Stimulated activated CD8-positive, alpha-beta memory T cell treated with anti-CD3 and anti-CD28 coated beads, Interleukin-4, amount 100 ng/mL, for 4 hours (primary cell): ENCODE results near the gene DHRS7C.

Source experiments
- DNase-seq, 2 donors: peaks; one replicate each; pipeline ENCODE4 v3.0.0-alpha.2; 2020; ENCODE audit warnings: low read depth in 2 of 2, low spot score in 1 of 2

The DHRS7C gene

DNA sequence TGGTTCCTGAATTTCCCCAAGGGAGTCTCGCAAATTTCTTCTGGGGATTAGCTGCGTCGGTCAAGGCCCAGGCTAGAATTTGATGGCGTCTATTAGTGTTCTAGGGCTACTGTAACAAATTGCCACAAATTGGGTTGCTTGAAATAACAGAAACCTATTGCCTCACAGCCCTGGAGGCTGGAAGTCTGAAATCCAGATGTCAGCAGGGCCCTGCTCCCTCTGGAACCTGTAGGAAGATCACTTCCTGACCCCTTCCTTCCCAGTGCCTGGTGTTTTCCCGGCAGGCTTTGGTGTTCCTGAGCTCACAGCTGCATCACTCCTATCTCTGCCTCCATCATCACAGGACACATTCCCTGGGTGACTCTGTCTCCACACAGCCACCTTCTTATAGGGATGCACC is 24.4 kb downstream of the DHRS7C start:
- no peak for DNase-seq

DNA sequence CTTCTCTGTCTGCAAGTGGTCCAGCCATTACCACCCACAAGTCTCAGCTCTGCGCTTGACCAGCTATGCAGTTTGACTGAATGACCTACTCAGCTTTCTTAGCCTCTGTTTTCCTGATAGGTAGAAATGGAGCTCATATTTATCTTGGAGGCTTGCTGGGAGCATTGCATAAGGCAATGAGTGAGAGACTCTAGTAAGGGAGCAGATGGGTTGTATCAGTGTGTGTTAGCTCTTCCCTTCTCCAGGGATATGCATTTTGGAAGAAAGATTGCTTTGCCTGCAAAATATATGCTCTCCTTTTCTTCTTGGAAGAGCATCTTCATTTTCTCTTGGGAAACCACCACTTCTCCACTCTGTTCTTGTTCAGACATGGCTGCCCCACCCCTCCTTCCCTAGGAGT is 26.1 kb downstream of the DHRS7C start:
- no peak for DNase-seq

DNA sequence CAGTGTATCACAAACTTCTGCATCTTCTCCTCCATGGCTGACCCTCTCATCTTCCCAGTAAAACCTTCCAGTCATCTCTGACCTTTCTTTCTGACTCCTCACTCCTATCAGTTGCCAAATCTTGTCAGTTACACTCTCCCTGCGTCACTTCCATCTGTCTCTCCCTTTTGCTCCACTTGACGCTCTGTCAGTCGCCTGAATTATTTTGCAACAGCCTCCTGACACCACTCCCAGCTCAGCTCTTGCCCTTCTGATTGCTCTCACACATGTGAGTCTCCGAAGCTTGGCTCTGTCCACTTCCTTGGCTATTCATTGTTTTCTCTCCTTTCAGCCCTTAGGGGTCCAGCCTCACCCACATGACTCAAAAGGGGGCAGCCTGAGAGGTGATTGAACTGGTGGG is 27.7 kb downstream of the DHRS7C start:
- no peak for DNase-seq

DNA sequence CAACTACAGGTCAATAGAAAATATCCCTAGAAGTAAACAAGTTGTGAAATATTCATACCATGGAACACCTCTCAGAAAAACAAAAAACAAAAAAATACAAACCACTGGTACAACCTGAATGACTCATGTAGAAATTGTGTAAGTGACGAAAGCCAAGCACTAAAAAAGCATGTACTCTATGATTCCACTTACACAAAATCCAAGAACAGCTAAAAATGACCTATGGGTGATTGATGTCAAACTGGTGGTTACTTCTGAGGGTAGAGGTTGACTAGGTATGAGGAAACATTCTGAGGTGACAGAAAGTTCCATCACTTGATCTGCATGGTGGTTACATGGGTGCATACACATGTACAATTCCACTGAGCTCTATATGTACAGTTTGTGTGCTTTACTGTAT is 31.1 kb downstream of the DHRS7C start:
- DNase-seq, result no peak

DNA sequence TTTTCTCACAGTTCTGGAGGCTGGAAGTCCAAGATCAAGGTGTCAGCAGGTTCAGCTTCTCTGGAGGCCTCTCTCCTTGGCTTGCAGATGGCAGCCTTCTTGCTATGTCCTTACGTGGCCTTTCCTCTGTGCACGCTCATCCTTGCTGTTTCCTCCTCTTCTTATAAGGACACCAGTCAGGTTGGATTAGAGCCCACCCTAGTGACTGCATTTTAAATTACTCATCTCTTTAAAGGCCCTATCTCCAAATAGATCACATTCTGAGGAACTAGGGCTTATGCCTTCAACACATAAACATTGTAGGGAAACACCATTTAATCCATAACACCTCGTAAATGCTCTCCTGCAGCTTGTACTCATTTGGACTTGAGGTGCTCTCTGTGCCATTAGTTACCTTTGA is 36.3 kb downstream of the DHRS7C start:
- no peak for DNase-seq

DNA sequence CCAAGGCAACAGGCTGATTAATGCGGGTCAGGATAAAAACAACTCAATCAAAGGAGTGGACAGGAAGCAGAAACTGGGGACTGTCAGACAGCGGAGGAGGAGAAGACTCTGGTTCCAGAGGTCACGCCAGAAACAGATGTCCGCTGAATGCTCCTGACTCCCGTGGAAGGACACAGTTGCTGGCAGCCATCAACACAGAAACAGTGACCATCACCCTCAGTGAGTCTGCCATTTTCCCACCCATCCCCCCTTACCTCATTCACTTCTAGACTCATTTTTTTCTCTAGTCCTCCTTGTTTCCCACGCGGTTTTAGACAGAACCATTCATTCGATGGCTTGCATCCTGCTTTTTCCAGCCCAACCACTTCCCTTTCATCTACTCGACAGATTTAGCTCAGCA is 40.9 kb downstream of the DHRS7C start:
- no peak for DNase-seq

DNA sequence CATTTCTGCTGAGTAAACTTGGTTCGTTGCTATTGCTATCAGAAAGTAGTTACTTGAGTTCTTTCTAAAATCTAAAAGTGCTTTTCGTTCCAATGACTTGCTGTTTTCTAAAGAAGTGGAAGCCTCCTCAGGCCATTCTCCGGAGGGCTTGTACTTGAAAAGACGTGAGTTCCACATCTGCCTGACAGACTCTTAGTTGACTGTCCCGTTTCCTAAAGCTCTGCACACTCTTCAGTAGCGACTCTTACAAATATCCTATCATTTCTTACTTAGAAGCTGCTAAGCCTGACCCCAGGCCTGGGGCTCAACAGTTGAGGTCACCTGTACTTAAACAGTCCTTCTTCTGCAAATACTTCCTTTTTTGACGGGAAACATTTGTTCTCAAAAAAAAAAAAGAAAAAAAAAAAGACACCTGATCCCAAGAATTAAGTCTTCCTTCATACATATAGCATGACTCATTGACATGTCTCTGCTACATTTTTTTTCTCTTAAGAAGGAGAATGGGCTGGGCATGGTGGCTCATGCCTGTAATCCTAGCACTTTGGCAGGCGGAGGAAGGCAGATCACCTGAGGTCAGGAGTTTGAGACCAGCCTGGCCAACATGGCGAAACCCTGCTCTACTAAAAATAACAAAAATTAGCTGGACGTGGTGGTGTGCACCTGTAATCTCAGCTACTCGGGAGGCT is 61.5 kb downstream of the DHRS7C start:
- DNase-seq, result no peak

DNA sequence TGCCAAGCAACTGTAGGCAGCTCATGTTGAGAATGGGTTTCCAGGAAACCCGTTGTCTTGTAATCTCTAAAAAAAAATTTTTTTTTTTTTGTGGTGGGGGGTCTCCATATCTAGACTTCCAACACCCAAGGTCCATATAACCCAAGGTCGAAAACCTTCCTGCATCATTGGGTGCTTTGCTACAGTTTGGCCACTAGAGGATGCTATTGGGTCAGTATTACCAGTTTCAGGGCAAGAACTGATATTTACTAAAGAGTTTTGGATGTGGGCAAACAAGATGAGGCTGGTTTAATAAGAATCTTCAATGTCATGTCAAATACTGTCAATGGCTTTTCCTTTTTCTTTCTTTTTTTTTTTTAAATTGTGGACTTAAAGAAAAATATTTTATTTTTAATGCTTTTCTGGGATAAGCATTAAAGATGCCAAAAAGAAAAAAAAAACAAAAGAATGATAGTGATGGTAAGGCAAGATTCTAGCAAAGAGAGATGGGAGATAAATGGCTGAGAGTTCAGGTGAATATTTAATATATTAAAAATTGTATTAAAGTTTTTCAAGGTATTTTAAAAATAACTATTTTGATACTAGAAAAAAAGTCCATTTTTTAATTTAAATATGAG is 62.2 kb downstream of the DHRS7C start:
- no peak for DNase-seq

DNA sequence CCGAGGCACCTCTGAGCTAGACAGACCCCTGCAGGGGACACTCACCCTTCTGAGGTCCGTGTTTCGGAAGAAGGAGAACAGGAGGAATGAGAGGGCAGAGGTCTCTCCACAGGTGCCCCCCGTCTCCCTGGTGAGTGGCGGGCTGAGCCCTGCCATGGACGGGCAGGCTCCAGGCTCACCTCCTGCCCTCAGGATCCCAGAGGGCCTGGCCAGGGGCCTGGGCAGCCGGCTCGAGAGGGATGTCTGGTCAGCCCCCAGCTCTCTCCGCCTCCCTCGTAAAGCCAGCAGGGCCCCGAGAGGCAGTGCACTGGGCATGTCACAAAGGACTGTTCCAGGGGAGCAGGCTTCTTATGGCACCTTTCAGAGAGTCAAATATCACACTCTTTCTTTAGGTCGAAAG is 62.8 kb downstream of the DHRS7C start:
- DNase-seq, result no peak

DNA sequence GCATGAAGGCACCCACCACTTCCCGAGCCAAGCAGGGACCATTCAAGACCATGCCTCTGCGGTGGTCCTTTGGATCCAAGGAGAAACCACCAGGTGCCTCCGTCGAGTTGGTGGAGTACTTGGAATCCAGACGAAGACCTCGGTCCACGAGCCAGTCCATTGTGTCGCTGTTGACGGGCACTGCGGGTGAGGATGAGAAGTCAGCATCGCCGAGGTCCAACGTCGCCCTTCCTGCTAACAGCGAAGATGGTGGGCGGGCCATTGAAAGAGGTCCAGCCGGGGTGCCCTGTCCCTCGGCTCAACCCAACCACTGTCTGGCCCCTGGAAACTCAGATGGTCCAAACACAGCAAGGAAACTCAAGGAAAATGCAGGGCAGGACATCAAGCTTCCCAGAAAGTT is 63.4 kb downstream of the DHRS7C start:
- no peak for DNase-seq

DNA sequence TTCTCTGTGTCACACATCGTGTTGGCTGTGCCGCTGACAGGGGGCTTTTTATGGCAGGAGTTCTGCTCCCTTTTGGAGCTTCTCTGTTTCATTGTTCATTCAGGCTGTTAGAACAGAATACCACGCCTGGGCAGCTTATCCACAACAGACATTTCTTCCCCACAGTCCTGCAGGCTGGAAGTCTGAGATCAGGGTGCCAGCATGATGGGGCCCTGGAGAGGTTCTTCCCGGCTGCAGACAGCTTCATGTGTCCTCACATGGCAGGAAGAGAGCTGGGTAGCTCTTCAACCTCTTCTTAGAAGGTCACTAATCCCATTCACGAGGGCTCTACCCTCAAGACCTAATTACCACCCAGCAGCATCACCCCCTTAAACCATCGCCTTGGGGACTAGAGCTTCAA is 65.1 kb downstream of the DHRS7C start:
- DNase-seq, result no peak

DNA sequence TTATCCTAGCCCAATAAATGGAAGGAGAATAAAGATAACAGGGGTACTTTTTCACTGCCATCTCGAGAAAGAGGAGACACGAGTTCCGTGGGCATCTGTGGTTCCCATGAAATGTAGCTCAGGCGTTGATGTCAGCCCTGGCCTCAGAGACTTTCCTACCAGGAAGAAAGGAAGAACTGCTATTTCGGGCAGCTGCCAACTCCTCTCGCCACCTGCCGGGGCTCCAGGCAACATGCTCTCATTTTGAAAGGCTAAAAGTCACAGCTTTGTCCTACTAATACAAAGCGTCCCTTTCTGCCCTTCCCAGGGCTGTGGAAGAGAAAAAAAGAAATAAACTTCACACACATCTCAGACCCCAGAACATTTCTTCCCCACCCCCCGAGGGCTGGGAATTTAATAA is 65.8 kb downstream of the DHRS7C start:
- DNase-seq, result no peak
